Stimulated activated naive CD8-positive, alpha-beta T cell treated with anti-CD3 and anti-CD28 coated beads, Interleukin-15, Interleukin-2, amounts not matched to agents 100 U/mL and 50 U/mL, for 24 hours (primary cell): ENCODE results near the gene ENTREP3.
"Not testable (repeated sequence)": the region's sequence is repeated elsewhere in the genome, so short reads cannot be mapped to it uniquely, and the experiment has no call there.

Source experiments
- ATAC-seq: fragments of 150-1000 bp; cut with Tn5 transposase; one replicate; pipeline ENCODE4 v1.10.0; 2021
- DNase-seq: peaks from one replicate; pipeline ENCODE4 v3.0.0; 2021

ENTREP3 gene

GRCh38 chr1:155251566-155251965 lies 3.7 kb downstream of the ENTREP3 start:
- DNase-seq: no peak
- ATAC-seq: no peak

- DNase-seq (peak; percentile 99), ATAC-seq (peak; percentile 95)
These were observed 4.4 kb downstream of the ENTREP3 start for GRCh38 chr1:155250633-155251449.

GRCh38 chr1:155250246-155250632 lies 5.0 kb downstream of the ENTREP3 start:
- peak; percentile 15 for ATAC-seq
- DNase-seq: no peak

- ATAC-seq: no peak
- no peak for DNase-seq
These were observed 7.4 kb downstream of the ENTREP3 start for GRCh38 chr1:155247667-155248553.

GRCh38 chr1:155246796-155247195 lies 8.5 kb downstream of the ENTREP3 start:
- ATAC-seq, DNase-seq: not testable (repeated sequence)

- DNase-seq (no peak), ATAC-seq (peak; percentile 19)
These were observed 10.1 kb downstream of the ENTREP3 start for GRCh38 chr1:155245163-155245524.

- ATAC-seq (peak; percentile 96), DNase-seq (peak; percentile 96)
These were observed 10.7 kb downstream of the ENTREP3 start for GRCh38 chr1:155244368-155245162.

GRCh38 chr1:155242805-155243358 lies 12.4 kb downstream of the ENTREP3 start:
- no peak for ATAC-seq
- no peak for DNase-seq

GRCh38 chr1:155241841-155242264 lies 13.4 kb downstream of the ENTREP3 start:
- ATAC-seq: no peak

GRCh38 chr1:155241069-155241679 lies 14.1 kb downstream of the ENTREP3 start:
- ATAC-seq: peak; percentile 14
- DNase-seq: peak; percentile 65

More at GRCh38 chr1:155241841-155242264, 13.4 kb downstream of the ENTREP3 start:
- no peak for DNase-seq

- DNase-seq (no peak), ATAC-seq (no peak)
These were observed 18.8 kb downstream of the ENTREP3 start for GRCh38 chr1:155236451-155236850.

GRCh38 chr1:155235375-155235774 lies 19.9 kb downstream of the ENTREP3 start:
- ATAC-seq, DNase-seq: not testable (repeated sequence)

GRCh38 chr1:155233502-155233901 lies 21.8 kb downstream of the ENTREP3 start:
- not testable (repeated sequence) for ATAC-seq, DNase-seq

- not testable (repeated sequence) for ATAC-seq, DNase-seq
These were observed 23.0 kb downstream of the ENTREP3 start for GRCh38 chr1:155232001-155232978.

GRCh38 chr1:155231302-155231701 lies 24.0 kb downstream of the ENTREP3 start:
- ATAC-seq, DNase-seq: not testable (repeated sequence)

- ATAC-seq (no peak), DNase-seq (no peak)
These were observed 27.2 kb downstream of the ENTREP3 start for GRCh38 chr1:155228096-155228427.

GRCh38 chr1:155227261-155228095 lies 27.8 kb downstream of the ENTREP3 start:
- peak; percentile 96 for ATAC-seq
- peak; percentile 100 for DNase-seq

- DNase-seq (peak; percentile 62), ATAC-seq (peak; percentile 41)
These were observed 28.4 kb downstream of the ENTREP3 start for GRCh38 chr1:155226910-155227260.

GRCh38 chr1:155226188-155226909 lies 28.9 kb downstream of the ENTREP3 start:
- DNase-seq (peak; percentile 83), ATAC-seq (peak; percentile 53)
